Activated T-helper 9 cell treated with anti-CD3 and anti-CD28 coated beads, Interleukin-2, amount 50 U/mL, for 16 hours (primary cell): Measurements from ENCODE around the gene FAM168B.

Source experiments
- DNase-seq: peaks from one replicate; pipeline ENCODE4 v3.0.0-alpha.2; 2020; ENCODE audit warnings: low read depth

The FAM168B gene

GRCh38 chr2:131022731-131023130 is 70.5 kb downstream of the FAM168B start:
- no peak for DNase-seq

GRCh38 chr2:131016826-131017741 is 76.2 kb downstream of the FAM168B start:
- no peak for DNase-seq

GRCh38 chr2:131015764-131016163 is 77.5 kb downstream of the FAM168B start:
- DNase-seq: no peak

GRCh38 chr2:131014141-131014540 is 79.1 kb downstream of the FAM168B start:
- DNase-seq: no peak

- DNase-seq: no peak
Measured at GRCh38 chr2:131011486-131011885, 81.8 kb downstream of the FAM168B start.

GRCh38 chr2:131010566-131010965 is 82.7 kb downstream of the FAM168B start:
- no peak for DNase-seq

- no peak for DNase-seq
Measured at GRCh38 chr2:131009713-131010475, 83.4 kb downstream of the FAM168B start.

GRCh38 chr2:131008967-131009366 is 84.3 kb downstream of the FAM168B start:
- no peak for DNase-seq

- DNase-seq: no peak
Measured at GRCh38 chr2:131006561-131006960, 86.7 kb downstream of the FAM168B start.

- DNase-seq: no peak
Measured at GRCh38 chr2:131005216-131005935, 87.9 kb downstream of the FAM168B start.

- DNase-seq: no peak
Measured at GRCh38 chr2:131004446-131005209, 88.6 kb downstream of the FAM168B start.

GRCh38 chr2:130998561-130998960 is 94.7 kb downstream of the FAM168B start:
- DNase-seq: no peak
